ENCODE data around the gene KRT34. TPM values are rescaled to one million over a fixed set of nuclear protein-coding genes. Genes with fewer than 3 reads are reported as not detected.

The KRT34 gene
- total RNA-seq, 1 donor from 2014 or later: 0.05 TPM

GRCh38 chr17:41332239-41332638 is 49.9 kb downstream of the KRT34 start:
- no peak for DNase-seq (ENCODE audit: low read depth)

- DNase-seq (ENCODE audit: low read depth): no peak
Measured at GRCh38 chr17:41331606-41332005, 50.5 kb downstream of the KRT34 start.

GRCh38 chr17:41329279-41329948 is 52.7 kb downstream of the KRT34 start:
- peak; percentile 44 for DNase-seq (ENCODE audit: low read depth)

- no peak for DNase-seq (ENCODE audit: low read depth)
Measured at GRCh38 chr17:41328207-41328606, 53.9 kb downstream of the KRT34 start.

Other genes with a start within 250 kb of the KRT34 start
- gene KRTAP4-6, start 241.8 kb downstream of the KRT34 start, total RNA-seq: not detected in 2 replicates
- gene KRTAP4-5, start 232.5 kb downstream of the KRT34 start, total RNA-seq: not detected in 2 replicates
- not detected in 2 replicates for gene KRTAP4-4, start 221.6 kb downstream of the KRT34 start, total RNA-seq
- gene KRTAP4-3, start 214.1 kb downstream of the KRT34 start, total RNA-seq: not detected in 2 replicates
- gene KRTAP4-2, start 204.1 kb downstream of the KRT34 start, total RNA-seq: not detected in 2 replicates
- gene KRTAP4-1, start 197.4 kb downstream of the KRT34 start, total RNA-seq: not detected in 2 replicates
- gene KRTAP9-1, start 192.4 kb downstream of the KRT34 start, total RNA-seq: not detected in 2 replicates
- not detected in 2 replicates for gene KRTAP9-2, start 155.7 kb downstream of the KRT34 start, total RNA-seq
- gene KRTAP9-3, start 149.9 kb downstream of the KRT34 start, total RNA-seq: not detected in 2 replicates
- not detected in 2 replicates for gene KRTAP9-8, start 144.3 kb downstream of the KRT34 start, total RNA-seq
- gene KRTAP9-4, start 132.6 kb downstream of the KRT34 start, total RNA-seq: not detected in 2 replicates
- gene KRTAP9-9, start 126.9 kb downstream of the KRT34 start, total RNA-seq: not detected in 2 replicates
- not detected in 2 replicates for gene KRTAP9-6, start 116.9 kb downstream of the KRT34 start, total RNA-seq
- not detected in 2 replicates for gene KRTAP9-7, start 106.6 kb downstream of the KRT34 start, total RNA-seq
- gene KRTAP29-1, start 79.5 kb downstream of the KRT34 start, total RNA-seq: not detected in 2 replicates
- not detected in 2 replicates for gene KRTAP16-1, start 73.0 kb downstream of the KRT34 start, total RNA-seq
- gene KRTAP17-1, start 66.6 kb downstream of the KRT34 start, total RNA-seq: not detected in 2 replicates
- gene KRT33A, start 31.5 kb downstream of the KRT34 start, total RNA-seq: not detected in 2 replicates
- not detected in 2 replicates for gene KRT33B, start 12.5 kb downstream of the KRT34 start, total RNA-seq
- gene KRT31, start 15.3 kb upstream of the KRT34 start, total RNA-seq: not detected in 2 replicates
- not detected in 2 replicates for gene KRT37, start 42.3 kb upstream of the KRT34 start, total RNA-seq
- not detected in 2 replicates for gene KRT38, start 58.7 kb upstream of the KRT34 start, total RNA-seq
- gene KRT32, start 85.1 kb upstream of the KRT34 start, total RNA-seq: not detected in 2 replicates
- not detected in 2 replicates for gene KRT35, start 98.8 kb upstream of the KRT34 start, total RNA-seq
- not detected in 2 replicates for gene KRT36, start 107.6 kb upstream of the KRT34 start, total RNA-seq
- not detected in 2 replicates for gene KRT13, start 123.3 kb upstream of the KRT34 start, total RNA-seq
- gene KRT15, start 136.6 kb upstream of the KRT34 start, total RNA-seq: 0.99 and 2.8 TPM in 2 replicates
- 844 and 5,183 TPM in 2 replicates for gene KRT19, start 146.0 kb upstream of the KRT34 start, total RNA-seq
- gene KRT9, start 189.8 kb upstream of the KRT34 start, total RNA-seq: not detected in 2 replicates
- 0.25 and 4.2 TPM in 2 replicates for gene KRT14, start 204.6 kb upstream of the KRT34 start, total RNA-seq
- 0.70 and 7.5 TPM in 2 replicates for gene KRT16, start 230.5 kb upstream of the KRT34 start, total RNA-seq
- 4.1 and 95.2 TPM in 2 replicates for gene KRT17, start 242.3 kb upstream of the KRT34 start, total RNA-seq

Measured in renal cortical epithelial cell (primary cell).